Tibial artery (tissue), 4 donors: ENCODE measurements around the gene DUS2.
"Not testable (repeated sequence)": the region's sequence is repeated elsewhere in the genome, so short reads cannot be mapped to it uniquely, and the experiment has no call there.

Source experiments
- DNase-seq, 2 donors: peaks; one replicate each; pipeline ENCODE4 v3.0.0-alpha.2; 2019
- H3K27ac ChIP-seq, 2 donors: fragments of 200-600 bp; sonication (generic) in 1 of 2; 1 replicate in 1 of 2; 2 replicates in 1 of 2; pipeline ENCODE4 v1.5.1; 2018 to 2019; ENCODE audit warnings: mild to moderate bottlenecking in 1 of 2
- H3K27me3 ChIP-seq, 2 donors: fragments of 200-600 bp; sonication (generic) in 1 of 2; one replicate each; pipeline versions ENCODE4 v1.5.1 to v1.6.0; 2016 to 2019
- H3K36me3 ChIP-seq, 3 donors: fragments of 200-600 bp; sonication (generic) in 2 of 3; one replicate each; pipeline ENCODE4 v1.5.1; 2016 to 2019; ENCODE audit warnings: mild to moderate bottlenecking in 2 of 3
- H3K4me1 ChIP-seq, 4 donors: fragments of 200-600 bp; sonication (generic) in 2 of 4; 1 replicate in 3 of 4; 2 replicates in 1 of 4; pipeline ENCODE4 v1.5.1; 2016 to 2019
- H3K4me3 ChIP-seq, 2 donors: fragments of 200-600 bp; sonication (generic) in 1 of 2; 1 replicate in 1 of 2; 2 replicates in 1 of 2; pipeline ENCODE4 v1.5.1; 2018 to 2019; ENCODE audit warnings: mild to moderate bottlenecking in 2 of 2
- H3K9me3 ChIP-seq, 3 donors: fragments of 200-600 bp; sonication (generic) in 1 of 3; one replicate each; pipeline ENCODE4 v1.5.1; 2016 to 2019
- intact Hi-C: fragments of 100-400 bp; cut with DNase I; formaldehyde crosslinking; loops from one replicate; pipeline ENCODE4 v1.15.0; 2023; ENCODE audit warnings: low total_unique reads
- TF ChIP-seq, protein P1 (sequence below), 2 experiments: fragments of 200-600 bp in 1 of 2; fragments of 450-650 bp in 1 of 2; IDR thresholded peaks; one replicate each; pipeline ENCODE4 v1.5.1; 2017 to 2019; ENCODE audit warnings: antibody characterized with exemption in 2 of 2, mild to moderate bottlenecking in 1 of 2, moderate library complexity in 1 of 2

DUS2 gene

DNA sequence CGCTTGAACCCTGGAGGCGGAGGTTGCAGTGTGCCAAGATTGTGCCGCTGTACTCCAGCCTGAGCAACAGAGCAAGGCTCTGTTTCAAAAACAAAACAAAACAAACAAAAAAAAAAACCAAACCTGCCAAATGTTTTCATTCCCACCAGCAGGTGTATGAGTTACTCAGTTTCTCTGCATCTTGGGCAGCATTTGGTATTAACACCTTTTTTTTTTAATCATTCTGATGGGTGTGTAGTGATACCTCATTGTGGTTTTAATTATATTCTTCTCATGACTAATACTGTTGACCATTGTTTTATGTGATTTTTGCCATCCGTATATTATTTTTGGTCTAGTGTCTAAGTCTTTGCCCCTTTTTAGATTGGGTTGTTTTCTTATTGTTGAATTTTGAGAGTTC, 77.4 kb downstream of the DUS2 start:
- Histone ChIP-seq H3K4me3 (no peak overlapping the region), H3K27ac (no peak overlapping the region), H3K4me1 (peaks cover 0 to 7% (median 3%) of the 10 kb centered on the region in 4 donors), H3K36me3 (no peaks in the 10 kb centered on the region), H3K27me3 (no peaks in the 10 kb centered on the region), H3K9me3 (no peaks in the 10 kb centered on the region)
- intact Hi-C loops = loop anchor here (10.0 kb wide), 1 partner anchor 54 kb away; no protein-coding TSS in a partner anchor
- TF ChIP-seq, protein P1, sequence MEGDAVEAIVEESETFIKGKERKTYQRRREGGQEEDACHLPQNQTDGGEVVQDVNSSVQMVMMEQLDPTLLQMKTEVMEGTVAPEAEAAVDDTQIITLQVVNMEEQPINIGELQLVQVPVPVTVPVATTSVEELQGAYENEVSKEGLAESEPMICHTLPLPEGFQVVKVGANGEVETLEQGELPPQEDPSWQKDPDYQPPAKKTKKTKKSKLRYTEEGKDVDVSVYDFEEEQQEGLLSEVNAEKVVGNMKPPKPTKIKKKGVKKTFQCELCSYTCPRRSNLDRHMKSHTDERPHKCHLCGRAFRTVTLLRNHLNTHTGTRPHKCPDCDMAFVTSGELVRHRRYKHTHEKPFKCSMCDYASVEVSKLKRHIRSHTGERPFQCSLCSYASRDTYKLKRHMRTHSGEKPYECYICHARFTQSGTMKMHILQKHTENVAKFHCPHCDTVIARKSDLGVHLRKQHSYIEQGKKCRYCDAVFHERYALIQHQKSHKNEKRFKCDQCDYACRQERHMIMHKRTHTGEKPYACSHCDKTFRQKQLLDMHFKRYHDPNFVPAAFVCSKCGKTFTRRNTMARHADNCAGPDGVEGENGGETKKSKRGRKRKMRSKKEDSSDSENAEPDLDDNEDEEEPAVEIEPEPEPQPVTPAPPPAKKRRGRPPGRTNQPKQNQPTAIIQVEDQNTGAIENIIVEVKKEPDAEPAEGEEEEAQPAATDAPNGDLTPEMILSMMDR (IDR thresholded peaks at IDR 0.05) = no peak
- DNase-seq = no peak

DNA sequence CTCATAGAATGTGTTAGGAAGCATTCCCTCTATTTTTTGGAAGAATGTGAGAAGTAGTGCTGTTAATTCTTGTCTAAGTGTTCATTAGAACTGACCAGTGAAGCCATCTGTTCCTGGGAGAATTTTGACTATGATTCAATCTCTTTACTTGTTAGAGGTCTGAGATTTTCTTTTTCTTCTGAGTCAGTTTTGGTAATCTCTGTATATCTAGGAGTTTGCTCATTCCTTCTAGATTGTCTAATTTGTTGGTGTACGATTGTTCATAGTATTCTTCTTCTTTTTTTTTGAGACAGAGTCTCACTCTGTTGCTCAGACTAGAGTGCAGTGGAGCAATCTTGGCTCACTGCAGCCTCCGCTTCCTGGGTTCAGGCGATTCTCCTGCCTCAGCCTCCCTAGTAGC, 82.5 kb downstream of the DUS2 start:
- no peaks in the 10 kb centered on the region for H3K27me3 ChIP-seq
- H3K4me3 ChIP-seq = no peak overlapping the region
- no peaks in the 10 kb centered on the region for H3K4me1 ChIP-seq
- H3K9me3 ChIP-seq = peaks cover 0 to 17% (median 3%) of the 10 kb centered on the region in 3 donors
- no peak overlapping the region for H3K27ac ChIP-seq
- H3K36me3 ChIP-seq = no peaks in the 10 kb centered on the region
- DNase-seq = no peak
- TF ChIP-seq, protein P1 (IDR thresholded peaks at IDR 0.05) = no peak
- intact Hi-C loops = loop anchor here (10.0 kb wide), 1 partner anchor 49 kb away; no protein-coding TSS in a partner anchor

DNA sequence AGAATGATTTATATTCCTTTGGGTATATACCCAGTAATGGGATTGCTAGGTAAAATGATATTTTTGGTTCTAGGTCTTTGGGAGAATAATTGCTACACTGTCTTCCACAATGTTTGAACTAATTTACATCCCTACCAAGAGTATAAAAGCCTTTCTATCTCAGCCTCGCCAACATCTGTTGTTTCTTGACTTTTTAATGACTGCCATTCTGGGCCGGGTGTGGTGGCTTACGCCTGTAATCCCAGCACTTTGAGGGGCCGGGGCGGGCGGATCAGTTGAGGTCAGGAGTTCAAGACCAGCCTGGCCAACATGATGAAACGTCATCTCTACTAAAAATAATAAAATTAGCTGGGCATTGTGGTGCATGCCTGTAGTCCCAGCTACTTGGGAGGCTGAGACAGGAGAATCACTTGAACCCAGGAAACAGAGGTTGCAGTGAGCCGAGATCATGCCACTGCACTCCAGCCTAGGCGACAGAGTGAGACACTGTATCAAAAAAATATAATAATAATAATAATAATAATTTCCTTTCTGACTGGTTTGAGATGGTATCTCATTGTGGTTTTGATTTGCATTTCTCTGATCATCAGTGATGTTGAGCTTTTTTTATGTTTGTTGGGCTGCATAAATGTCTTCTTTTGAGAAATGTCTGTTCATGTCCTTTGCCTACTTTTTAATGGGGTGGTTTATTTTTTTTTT, 84.3 kb downstream of the DUS2 start:
- H3K9me3 ChIP-seq = peaks cover 0 to 29% (median 3%) of the 10 kb centered on the region in 3 donors
- DNase-seq, H3K27ac ChIP-seq, H3K27me3 ChIP-seq, H3K4me3 ChIP-seq, H3K4me1 ChIP-seq, H3K36me3 ChIP-seq: not testable (repeated sequence)
- intact Hi-C loops = loop anchor here (10.0 kb wide), 1 partner anchor 47 kb away; no protein-coding TSS in a partner anchor

DNA sequence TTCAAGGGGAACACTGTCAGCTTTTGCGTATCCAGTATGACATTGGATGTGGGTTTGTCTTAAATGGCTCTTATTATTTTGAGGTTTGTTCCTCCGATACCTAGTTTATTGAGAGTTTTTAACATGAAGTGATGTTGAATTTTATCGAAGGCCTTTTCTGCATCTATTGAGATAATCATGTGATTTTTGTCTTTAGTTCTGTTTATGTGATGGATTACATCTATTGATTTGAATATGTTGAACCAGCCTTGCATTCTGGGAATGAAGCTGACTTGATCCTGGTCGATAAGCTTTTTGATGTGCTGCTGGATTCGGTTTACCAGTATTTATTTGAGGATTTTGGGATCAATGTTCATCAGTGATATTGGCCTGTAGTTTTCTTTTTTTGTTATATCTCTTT, 86.1 kb downstream of the DUS2 start:
- H3K36me3 ChIP-seq, H3K27ac ChIP-seq, H3K4me1 ChIP-seq, H3K27me3 ChIP-seq, H3K4me3 ChIP-seq, DNase-seq: not testable (repeated sequence)
- peaks cover 0 to 29% (median 3%) of the 10 kb centered on the region in 3 donors for H3K9me3 ChIP-seq
- intact Hi-C loops = loop anchor here (10.0 kb wide), 1 partner anchor 46 kb away; no protein-coding TSS in a partner anchor

DNA sequence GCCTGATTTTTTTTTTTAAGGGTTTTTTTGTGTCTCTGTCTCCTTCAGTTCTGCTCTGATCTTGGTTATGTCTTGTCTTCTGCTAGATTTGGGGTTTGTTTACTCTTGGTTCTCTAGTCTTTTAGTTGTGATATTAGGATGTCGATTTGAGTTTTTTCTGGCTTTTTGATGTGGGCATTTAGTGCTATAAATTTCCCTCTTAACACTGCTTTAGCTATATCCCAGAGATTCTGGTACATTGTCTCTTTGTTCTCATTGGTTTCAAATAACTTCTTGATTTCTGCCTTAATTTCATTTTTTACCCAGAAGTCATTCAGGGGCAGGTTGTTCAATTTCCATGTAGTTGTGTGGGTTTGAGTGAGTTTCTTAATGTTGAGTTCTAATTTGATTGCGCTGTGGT, 87.5 kb downstream of the DUS2 start:
- H3K9me3 ChIP-seq = peaks cover 0 to 29% (median 3%) of the 10 kb centered on the region in 3 donors
- DNase-seq, H3K4me1 ChIP-seq, H3K36me3 ChIP-seq, H3K27me3 ChIP-seq, intact Hi-C loops, H3K4me3 ChIP-seq, H3K27ac ChIP-seq: not testable (repeated sequence)

DNA sequence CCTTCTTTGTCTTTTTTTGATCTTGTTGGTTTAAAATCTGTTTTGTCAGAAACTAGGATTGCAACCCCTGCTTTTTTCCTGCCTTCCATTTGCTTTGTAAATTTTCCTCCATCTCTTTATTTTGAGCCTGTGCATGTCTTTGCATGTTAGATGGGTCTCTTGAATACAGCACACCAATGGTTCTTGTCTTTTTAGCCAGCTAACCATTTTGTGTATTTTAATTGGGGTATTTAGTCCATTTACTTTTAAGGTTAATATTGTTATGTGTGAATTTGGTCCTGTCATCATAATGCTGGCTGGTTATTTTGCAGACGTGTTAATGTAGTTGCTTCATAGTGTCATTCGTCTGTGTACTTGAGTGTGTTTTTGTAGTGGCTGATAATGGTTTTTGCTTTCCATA, 88.3 kb downstream of the DUS2 start:
- intact Hi-C loops = no loop called here
- no peak overlapping the region for H3K4me3 ChIP-seq

More for the DNA sequence above, 88.3 kb downstream of the DUS2 start:
- no peak overlapping the region for H3K27ac ChIP-seq
- no peak for DNase-seq
- no peaks in the 10 kb centered on the region for H3K36me3 ChIP-seq
- peaks cover 0 to 29% (median 3%) of the 10 kb centered on the region in 3 donors for H3K9me3 ChIP-seq
- H3K27me3 ChIP-seq = no peaks in the 10 kb centered on the region
- TF ChIP-seq, protein P1 (IDR thresholded peaks at IDR 0.05) = no peak
- H3K4me1 ChIP-seq = no peaks in the 10 kb centered on the region
